KOPT-K1 (cell line): ENCODE measurements around the gene GMDS.

Experiments
- H3K27ac ChIP-seq: fragments of 200-600 bp; sonication (generic); 2 replicates; pipeline ENCODE4 v1.5.1; 2016; ENCODE audit warnings: antibody characterized with exemption, mild to moderate bottlenecking, low read depth, low read length; ENCODE audit not compliant: poor library complexity, severe bottlenecking
- H3K36me3 ChIP-seq: fragments of 200-600 bp; sonication (generic); 2 replicates; pipeline ENCODE4 v1.5.1; 2017; ENCODE audit warnings: antibody characterized with exemption, mild to moderate bottlenecking, low read length, moderate library complexity; ENCODE audit not compliant: insufficient read depth
- H3K9me3 ChIP-seq: fragments of 200-600 bp; sonication (generic); 2 replicates; pipeline ENCODE4 v1.5.1; 2017; ENCODE audit warnings: antibody characterized with exemption, low read length, mild to moderate bottlenecking; ENCODE audit not compliant: insufficient read depth, poor library complexity, severe bottlenecking

GMDS gene

GRCh38 chr6:1662534-1662933 lies 582.9 kb downstream of the GMDS start:
- Histone ChIP-seq H3K27ac (no peak overlapping the region), H3K36me3 (no peaks in the 10 kb centered on the region), H3K9me3 (no peaks in the 10 kb centered on the region)

DNA sequence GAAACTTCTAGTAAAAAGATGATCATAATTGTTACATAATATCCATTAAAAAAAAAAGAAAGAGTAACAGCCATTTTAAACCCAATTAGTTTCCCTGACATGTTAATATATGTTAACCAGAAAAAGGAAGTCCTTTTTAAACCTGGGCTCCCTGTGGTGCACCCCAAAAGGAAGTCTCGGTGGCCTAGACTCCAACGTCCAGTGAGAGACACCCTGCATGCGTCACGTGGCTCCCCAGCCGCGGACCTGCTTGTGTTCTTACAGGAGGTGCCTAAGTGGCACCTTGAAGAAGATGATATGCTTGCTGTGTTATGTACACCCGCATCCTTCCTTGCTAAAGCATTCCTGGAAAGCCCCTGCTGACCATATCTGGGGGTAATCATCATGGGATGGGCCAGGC lies 585.6 kb downstream of the GMDS start:
- Histone ChIP-seq H3K9me3 (no peaks in the 10 kb centered on the region), H3K27ac (no peak overlapping the region), H3K36me3 (no peaks in the 10 kb centered on the region)

DNA sequence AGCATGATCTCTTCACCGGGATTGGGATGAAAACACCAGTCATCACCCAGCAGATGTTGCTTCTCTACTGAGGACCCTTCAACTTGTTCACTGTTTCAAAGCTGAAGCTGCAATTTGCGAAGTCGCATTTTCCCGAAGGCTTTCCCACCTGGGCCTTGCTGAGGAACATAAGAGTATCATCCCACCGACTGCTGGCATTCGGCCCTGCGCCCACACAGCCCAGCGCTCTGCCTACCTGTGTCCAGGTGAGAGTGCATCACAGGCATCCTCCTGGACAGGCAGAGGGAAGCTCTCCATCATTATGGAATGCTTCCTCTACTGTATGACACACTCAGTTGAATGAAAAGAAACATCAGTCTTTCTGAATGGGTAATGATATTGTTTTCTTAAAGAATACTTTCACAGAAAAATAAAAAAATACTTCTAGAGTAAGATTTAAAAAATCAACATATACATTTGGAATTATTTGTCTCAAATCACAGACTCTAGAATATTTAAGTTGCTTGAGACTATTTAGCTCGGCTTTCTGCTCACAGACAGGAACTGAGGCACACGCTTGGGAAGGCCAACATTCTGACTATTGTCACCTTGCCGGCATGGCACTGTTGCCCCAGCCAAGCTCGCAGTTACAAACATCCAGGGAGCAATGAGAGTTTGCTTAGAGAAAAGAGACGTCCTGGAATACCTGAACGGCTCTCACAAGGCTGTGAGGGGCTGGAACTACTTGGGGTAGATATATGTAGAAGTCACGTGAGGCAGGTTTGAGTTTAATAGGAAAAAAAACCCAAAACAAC lies 587.0 kb downstream of the GMDS start:
- no peak overlapping the region for H3K27ac ChIP-seq
- H3K36me3 ChIP-seq: no peaks in the 10 kb centered on the region
- H3K9me3 ChIP-seq: no peaks in the 10 kb centered on the region

DNA sequence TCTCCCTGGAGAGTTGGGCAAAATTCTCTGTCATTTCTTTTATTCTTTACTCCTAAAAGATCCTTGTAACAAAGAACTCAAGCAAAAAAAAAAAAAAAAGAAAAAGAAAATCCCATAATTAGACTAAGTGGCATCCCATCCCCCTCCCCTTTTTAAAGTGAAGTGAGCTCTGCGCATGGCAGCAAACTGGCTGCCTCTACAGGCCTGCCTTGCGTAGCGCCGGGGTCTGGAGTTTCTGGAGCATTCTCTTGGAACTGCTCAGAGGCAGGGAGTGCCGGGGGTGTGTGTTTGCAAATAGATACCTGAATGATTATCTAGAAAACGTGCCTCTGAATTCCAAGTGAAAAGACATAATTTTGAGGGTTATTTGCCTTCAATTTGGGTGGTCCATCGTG lies 587.6 kb downstream of the GMDS start:
- Histone ChIP-seq H3K9me3 (no peaks in the 10 kb centered on the region), H3K27ac (no peak overlapping the region)

DNA sequence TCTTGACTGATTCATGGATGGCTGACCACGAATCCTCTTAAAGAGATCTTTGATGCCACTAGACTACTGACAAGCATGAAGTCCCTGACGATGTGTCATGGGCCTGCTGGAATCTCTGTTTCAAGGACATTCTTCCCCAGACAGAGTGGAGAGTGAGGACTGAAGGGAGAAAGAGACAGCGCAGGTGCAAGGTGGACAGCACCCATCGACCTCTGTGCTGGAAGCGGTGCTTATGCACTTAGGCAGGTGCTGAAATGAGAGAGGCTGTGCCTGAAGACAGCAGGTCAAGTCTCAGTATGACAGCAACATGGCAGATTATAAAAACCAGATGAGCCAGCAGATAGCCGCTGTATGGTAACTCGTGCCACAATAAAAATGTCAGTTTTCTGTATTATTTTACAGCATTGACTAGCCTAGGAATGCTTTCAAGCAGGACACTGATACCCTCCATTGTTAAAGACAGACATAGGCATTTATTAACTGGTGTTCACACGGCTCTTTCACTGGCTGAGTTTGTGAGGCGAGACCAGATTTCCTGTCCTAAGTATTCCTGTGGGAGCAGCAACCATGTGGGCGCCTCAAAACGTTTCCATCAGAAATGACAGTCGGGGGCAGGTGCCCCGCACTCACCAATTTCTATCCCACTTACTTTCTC lies 588.2 kb downstream of the GMDS start:
- Histone ChIP-seq H3K27ac (no peak overlapping the region), H3K9me3 (no peaks in the 10 kb centered on the region), H3K36me3 (no peaks in the 10 kb centered on the region)

More for the DNA sequence above, 587.6 kb downstream of the GMDS start:
- H3K36me3 ChIP-seq: no peaks in the 10 kb centered on the region

- H3K36me3 ChIP-seq: no peaks in the 10 kb centered on the region
- H3K27ac ChIP-seq: no peak overlapping the region
- H3K9me3 ChIP-seq: no peaks in the 10 kb centered on the region
Observed at GRCh38 chr6:1654054-1654453, 591.4 kb downstream of the GMDS start.

DNA sequence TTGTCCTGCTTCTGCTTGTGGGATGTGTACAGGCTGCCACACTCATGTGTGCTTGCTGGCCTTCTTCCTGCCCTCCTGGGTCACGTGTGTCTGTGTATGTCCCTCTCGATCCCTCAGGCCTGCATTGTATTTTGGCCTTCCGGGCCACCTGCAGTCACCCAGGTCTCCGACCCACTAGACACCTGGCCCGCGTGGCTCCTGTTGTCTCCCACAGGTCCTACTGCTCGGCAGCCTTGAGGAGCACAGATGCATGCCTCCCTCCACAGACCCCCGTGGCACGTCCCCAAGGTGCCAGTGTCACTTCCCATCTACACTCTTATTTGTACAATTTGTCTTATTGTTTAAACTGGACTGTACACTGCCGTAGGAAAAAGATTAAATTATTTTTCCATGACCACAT lies 592.6 kb downstream of the GMDS start:
- no peak overlapping the region for H3K27ac ChIP-seq
- H3K36me3 ChIP-seq: no peaks in the 10 kb centered on the region
- H3K9me3 ChIP-seq: no peaks in the 10 kb centered on the region

GRCh38 chr6:1651362-1651761 lies 594.0 kb downstream of the GMDS start:
- Histone ChIP-seq H3K27ac (no peak overlapping the region), H3K9me3 (no peaks in the 10 kb centered on the region), H3K36me3 (no peaks in the 10 kb centered on the region)

DNA sequence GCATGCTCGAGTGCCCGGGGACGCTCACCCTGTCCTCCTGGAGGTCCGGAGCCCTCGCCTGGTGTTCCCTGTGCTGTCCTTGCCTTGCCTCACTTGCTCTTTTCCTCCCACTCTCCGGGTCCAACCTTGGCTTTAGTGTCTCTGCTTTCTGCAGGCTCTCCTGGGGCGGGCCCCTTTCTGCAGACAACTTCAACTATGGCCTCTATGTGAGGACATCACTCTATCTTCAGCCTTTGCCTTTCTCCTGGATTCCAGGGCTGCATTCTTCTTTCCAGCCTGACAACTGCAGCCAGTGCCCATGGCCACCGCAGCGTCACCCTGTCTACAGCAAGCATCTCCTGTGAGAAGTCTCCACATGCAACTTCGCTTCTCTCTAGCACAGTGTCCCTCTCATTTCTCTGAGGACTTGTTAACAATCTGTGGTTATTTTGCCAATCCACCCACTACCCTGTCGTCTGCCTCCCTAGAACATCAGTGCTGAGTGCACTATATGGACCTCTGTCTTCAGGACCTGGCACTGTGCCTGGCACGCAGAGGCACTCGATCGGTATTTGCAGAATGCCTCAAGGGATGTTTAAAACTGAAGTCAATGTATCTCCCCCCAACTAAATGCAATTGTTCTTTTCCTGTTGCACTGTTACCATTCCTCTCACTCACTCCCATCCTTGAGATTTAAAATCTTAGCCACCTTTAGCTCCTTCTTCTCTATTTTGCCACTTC lies 599.8 kb downstream of the GMDS start:
- H3K36me3 ChIP-seq: no peaks in the 10 kb centered on the region
- no peaks in the 10 kb centered on the region for H3K9me3 ChIP-seq
- no peak overlapping the region for H3K27ac ChIP-seq

GRCh38 chr6:1644516-1645060 lies 600.8 kb downstream of the GMDS start:
- no peaks in the 10 kb centered on the region for H3K9me3 ChIP-seq
- no peaks in the 10 kb centered on the region for H3K36me3 ChIP-seq
- H3K27ac ChIP-seq: no peak overlapping the region

GRCh38 chr6:1643830-1644445 lies 601.5 kb downstream of the GMDS start:
- Histone ChIP-seq H3K9me3 (no peaks in the 10 kb centered on the region), H3K36me3 (no peaks in the 10 kb centered on the region), H3K27ac (no peak overlapping the region)

DNA sequence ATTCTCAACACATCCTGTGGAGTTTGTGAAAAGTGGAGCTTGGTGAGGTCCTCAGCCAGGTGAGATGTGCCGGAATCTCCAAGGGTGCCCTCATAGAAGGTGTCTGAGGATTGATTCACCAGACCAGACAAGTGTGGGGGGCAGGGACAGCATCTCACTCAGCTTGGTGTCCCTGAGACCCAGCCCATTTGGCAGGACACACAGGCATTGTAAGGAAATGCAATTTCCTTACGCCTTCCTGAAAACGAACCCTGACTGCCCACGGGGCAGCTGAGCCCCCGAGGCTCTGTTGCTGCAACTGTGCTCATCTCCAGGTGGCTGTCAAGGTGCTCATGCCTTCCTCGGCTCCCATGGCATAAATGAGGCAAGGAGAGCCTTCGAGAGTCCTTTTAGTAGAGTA lies 602.3 kb downstream of the GMDS start:
- no peak overlapping the region for H3K27ac ChIP-seq
- H3K36me3 ChIP-seq: no peaks in the 10 kb centered on the region
- no peaks in the 10 kb centered on the region for H3K9me3 ChIP-seq

- Histone ChIP-seq H3K9me3 (no peaks in the 10 kb centered on the region), H3K36me3 (no peaks in the 10 kb centered on the region), H3K27ac (no peak overlapping the region)
Observed at GRCh38 chr6:1641343-1641885, 604.0 kb downstream of the GMDS start.

DNA sequence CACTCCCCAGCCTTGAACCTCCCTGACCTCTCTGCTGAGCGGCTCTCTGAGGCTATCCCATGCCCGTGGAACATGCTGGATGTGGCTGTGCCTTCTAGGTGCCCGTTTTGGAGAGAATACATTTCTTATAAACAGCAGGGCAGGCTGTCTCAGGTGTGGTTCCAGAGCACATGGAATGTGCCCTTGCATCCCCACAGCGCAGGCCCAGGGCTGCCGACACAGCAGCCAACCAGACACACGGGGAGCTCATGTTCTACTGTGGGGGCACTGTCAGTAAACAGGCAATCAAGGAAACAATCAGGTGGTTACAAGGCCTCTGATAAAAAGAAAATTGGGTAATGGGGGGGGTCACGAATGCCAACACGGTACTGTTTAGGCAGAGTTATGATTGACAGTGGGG lies 604.9 kb downstream of the GMDS start:
- H3K27ac ChIP-seq: no peak overlapping the region
- H3K9me3 ChIP-seq: no peaks in the 10 kb centered on the region
- no peaks in the 10 kb centered on the region for H3K36me3 ChIP-seq

DNA sequence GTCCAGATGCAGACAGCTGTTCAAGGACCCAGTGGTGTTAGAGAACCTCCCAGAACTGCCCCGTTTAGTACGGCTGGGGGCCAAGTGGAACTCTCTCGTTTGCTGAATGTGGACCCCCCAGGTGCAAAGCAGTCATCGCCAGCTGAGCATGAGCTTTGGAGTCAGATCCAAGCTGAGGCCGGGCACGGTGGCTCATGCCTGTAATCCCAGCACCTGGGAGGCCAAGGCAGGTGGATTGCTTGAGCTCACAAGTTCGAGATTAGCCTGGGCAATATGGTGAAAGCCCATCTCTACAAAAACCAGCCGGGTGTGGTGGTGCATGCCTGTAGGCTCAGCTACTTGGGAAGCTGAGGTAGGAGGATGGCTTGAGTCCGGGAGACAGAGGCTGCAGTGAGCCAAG lies 606.0 kb downstream of the GMDS start:
- H3K36me3 ChIP-seq: no peaks in the 10 kb centered on the region
- no peaks in the 10 kb centered on the region for H3K9me3 ChIP-seq
- no peak overlapping the region for H3K27ac ChIP-seq
